GM20000 (cell line): Measurements from ENCODE around the gene FBXO38.

ENCODE experiments used
- DNase-seq: peaks from one replicate; pipeline ENCODE4 v3.0.0; 2012; ENCODE audit warnings: low spot score
- TF ChIP-seq, protein P1 (sequence below): IDR thresholded peaks from 2 replicates; pipeline ENCODE4 v1.5.1; 2012; ENCODE audit warnings: mild to moderate bottlenecking, control low read depth; ENCODE audit errors: extremely low read depth, missing control alignments

Gene FBXO38

DNA sequence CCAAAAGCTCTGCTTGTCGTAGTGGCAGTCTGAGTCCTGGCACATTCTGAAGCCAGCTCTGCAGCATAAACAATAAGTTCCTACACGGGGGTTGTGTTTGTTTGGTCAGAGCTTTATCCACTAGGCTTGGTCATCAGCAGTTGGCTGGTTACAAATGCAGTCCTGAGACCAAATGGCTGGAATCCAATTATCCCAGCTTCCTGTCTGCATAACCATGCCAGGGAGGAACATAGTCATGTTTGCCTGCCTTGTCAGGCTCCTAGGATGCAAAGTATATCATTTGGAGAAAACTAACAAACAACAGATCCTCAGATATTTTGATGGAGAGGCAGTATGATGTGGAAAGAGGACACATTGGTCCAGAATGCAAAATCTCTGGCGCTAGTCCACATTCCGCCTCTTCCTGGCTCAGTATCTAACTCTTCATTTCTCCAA lies 85.8 kb downstream of the FBXO38 start:
- TF ChIP-seq, protein P1, sequence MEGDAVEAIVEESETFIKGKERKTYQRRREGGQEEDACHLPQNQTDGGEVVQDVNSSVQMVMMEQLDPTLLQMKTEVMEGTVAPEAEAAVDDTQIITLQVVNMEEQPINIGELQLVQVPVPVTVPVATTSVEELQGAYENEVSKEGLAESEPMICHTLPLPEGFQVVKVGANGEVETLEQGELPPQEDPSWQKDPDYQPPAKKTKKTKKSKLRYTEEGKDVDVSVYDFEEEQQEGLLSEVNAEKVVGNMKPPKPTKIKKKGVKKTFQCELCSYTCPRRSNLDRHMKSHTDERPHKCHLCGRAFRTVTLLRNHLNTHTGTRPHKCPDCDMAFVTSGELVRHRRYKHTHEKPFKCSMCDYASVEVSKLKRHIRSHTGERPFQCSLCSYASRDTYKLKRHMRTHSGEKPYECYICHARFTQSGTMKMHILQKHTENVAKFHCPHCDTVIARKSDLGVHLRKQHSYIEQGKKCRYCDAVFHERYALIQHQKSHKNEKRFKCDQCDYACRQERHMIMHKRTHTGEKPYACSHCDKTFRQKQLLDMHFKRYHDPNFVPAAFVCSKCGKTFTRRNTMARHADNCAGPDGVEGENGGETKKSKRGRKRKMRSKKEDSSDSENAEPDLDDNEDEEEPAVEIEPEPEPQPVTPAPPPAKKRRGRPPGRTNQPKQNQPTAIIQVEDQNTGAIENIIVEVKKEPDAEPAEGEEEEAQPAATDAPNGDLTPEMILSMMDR: no peak
- no peak for DNase-seq

DNA sequence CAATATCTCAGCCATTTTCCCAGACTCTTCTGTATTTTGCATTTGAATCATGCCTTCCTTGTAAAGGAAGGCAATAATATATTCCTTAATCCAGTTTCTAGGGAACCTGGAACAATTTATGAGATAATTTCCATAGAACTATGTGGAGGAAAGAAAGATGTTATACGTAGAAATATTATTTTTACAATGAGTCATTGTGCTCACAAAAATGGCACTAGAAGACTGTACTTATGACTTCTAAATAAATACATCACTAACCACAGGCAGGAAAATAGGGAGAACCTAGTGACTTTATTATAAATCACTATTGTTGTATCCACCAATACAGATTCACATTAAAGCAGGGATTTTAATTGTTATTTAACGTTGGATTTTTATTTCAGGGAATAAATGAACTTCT lies 87.6 kb downstream of the FBXO38 start:
- DNase-seq: no peak
- TF ChIP-seq, protein P1: no peak

DNA sequence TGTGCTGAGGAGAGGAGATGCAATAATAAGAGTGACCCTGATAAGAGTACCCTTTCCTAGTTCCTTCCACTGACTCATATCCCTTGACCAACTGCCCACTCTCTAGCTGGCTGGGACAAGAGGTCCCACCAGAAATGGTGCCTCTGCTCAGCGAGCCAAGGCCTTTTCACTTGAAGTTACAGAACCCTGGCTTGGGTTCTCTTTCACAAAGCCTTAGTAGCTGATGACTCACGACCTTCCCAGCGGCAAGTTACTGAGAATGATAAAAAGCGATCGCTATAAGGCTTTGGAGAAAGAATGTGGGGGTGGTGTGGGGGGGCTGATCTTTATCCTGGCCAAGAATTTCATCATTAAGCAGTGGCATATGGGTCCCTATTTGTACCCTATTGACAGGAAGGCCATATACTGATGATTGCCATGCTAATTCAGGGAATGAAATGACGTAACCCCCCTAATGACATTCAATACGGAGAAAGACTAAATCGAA lies 90.3 kb downstream of the FBXO38 start:
- DNase-seq: no peak
- TF ChIP-seq, protein P1: no peak

DNA sequence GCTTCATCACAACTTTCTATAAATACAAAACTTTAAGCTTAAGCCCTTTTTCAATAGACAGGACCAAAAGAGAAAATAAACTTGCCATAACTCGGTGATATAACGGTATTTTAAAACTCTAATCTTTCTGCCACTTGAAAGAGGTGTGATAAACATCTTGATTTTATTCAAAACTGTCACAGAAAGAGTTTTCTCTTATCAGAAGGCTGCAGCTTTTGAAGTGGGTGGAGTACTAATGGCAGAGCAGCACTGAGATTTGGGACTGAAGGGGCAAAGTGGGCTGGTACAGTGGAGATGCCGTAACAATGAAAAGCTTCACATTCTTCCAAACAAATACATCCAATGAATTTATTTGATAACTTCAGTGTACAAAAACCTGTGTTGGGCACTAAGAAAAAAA lies 92.5 kb downstream of the FBXO38 start:
- DNase-seq: no peak
- TF ChIP-seq, protein P1: no peak

DNA sequence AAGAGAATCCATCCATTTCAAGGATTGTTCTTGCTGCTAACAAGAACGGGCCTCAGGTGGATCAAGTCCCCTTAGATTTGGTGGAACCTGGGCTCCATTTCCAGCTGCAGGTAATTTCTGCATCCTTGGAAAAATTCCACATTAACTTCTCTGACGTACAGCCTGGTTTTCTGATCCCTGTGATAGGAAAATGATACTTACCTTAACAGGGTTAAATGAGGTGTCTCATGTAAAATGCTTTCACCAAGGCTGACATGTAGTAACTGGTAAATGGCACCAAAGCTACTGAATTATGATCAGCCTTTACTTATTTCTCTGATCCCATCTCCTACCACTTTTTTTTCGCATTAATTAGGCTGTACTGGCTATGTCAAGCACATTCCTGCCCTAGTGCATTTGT lies 93.7 kb downstream of the FBXO38 start:
- TF ChIP-seq, protein P1: no peak
- no peak for DNase-seq

DNA sequence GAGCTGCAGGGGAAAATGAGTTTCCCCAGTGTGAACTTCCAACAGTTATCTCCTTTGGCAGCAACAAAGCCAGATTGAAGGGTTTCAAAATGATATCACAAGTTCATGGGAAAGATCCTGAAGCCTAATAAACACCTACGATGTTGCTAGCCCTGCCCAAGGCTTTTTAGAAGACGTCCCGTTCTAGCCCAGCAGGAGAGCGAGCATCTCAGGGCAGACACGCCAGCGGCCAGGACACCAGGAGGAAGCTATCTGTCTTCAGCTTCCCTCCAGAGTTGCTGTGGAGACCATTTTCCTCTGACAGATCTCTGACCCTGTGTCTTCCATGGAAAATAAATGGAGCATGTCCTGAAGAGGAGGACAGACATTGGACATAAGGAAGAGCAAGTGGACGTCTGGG lies 98.4 kb downstream of the FBXO38 start:
- TF ChIP-seq, protein P1: no peak
- no peak for DNase-seq

DNA sequence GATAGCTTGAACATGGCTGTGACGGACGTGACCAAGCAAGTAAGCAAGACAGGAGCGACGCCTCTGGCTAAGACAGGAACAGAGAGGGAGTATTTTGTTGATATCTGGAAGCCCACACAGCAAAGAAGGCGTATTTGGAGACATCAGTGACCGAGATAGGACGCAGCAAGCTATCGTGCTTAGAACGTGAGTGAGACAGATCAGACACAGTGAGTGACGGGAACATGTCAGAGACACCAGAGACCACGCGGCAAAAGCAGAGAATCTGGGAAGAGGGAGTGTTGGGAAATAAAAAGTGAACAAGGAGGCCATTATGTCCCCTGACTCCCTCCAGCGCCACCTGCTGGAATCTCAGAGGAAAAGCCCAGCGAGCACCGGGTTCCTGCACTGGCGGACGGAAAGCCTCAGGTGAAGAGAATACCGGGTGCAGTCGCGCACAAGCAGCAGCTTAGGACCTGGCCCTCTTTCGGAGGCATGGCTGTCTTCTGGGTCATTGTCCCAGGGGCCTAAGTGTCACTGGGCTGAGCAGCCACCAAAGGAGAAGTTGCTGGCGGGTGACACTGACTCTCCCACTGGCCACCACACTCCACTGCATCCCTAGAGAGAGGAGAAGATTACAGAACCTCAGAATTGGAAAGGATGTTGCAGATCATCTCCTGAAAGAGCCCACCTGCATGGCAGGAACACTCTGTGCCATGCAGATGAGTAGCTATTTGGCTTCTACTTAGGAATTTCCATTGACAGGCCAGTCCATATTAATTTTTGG lies 99.1 kb downstream of the FBXO38 start:
- DNase-seq: peak; percentile 58
- TF ChIP-seq, protein P1: peak; percentile 82
